VCaP (cell line): ENCODE results near the gene CLN5.

Source experiments
- H3K27ac ChIP-seq: fragments of 450-650 bp; 2 replicates; pipeline ENCODE4 v1.5.1; 2017
- CTCF ChIP-seq: fragments of 450-650 bp; conservative IDR thresholded peaks from 2 replicates; pipeline ENCODE4 v1.5.1; 2017; ENCODE audit warnings: mild to moderate bottlenecking, moderate library complexity

The CLN5 gene

GRCh38 chr13:77036279-77036678, 44.4 kb downstream of the CLN5 start:
- no peak overlapping the region for H3K27ac ChIP-seq
- TF ChIP-seq CTCF, result no peak

DNA sequence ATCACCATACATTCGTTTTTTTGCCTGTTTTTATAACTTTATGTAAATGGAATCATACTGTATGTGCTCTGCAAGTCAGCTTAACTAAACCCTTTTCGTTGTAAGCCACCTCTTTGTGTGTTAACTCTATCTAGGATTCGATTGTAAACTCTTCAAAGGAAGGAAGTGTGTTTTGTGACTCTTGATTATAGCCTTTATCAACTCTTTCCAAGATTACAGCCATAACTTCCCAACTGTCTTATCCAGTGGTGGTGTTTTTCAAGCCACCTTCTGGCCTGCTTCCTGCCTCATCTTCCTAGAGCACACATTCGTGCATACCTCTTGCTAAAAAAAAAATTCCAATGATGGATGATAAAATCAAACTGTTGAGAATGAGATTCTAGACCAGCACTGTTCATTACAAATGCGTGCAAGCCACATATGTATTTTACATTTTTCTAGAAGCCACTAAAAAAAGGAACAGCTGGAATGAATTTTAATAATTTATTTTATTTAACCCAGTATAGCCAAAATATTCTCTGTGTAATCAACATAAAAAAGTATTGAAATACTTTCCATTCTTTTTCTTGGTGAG, 47.1 kb downstream of the CLN5 start:
- H3K27ac ChIP-seq, result no peak overlapping the region
- no peak for TF ChIP-seq CTCF

- H3K27ac ChIP-seq, result no peak overlapping the region
- TF ChIP-seq CTCF, result no peak
These were observed 48.2 kb downstream of the CLN5 start for GRCh38 chr13:77040076-77040475.

DNA sequence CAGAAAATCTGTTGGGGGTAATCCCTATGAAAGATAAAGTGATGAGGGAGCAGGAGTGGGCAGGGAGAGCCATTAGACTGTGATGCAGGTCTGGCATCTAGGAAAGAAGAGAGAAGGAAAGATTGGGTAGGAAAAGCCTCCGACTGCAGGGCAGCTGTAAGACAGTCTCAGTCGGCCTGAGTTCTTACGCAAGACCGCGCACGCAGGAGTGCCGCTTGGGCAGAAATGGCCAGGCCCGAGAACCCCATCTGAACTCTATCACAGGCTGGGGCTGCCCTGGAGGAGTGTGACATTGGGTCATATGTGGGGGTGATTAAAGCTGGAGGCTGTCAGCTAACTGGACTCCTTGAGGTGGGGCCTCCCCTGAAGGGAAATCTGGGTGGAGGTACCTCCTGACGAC, 49.0 kb downstream of the CLN5 start:
- no peak for TF ChIP-seq CTCF
- H3K27ac ChIP-seq, result no peak overlapping the region

DNA sequence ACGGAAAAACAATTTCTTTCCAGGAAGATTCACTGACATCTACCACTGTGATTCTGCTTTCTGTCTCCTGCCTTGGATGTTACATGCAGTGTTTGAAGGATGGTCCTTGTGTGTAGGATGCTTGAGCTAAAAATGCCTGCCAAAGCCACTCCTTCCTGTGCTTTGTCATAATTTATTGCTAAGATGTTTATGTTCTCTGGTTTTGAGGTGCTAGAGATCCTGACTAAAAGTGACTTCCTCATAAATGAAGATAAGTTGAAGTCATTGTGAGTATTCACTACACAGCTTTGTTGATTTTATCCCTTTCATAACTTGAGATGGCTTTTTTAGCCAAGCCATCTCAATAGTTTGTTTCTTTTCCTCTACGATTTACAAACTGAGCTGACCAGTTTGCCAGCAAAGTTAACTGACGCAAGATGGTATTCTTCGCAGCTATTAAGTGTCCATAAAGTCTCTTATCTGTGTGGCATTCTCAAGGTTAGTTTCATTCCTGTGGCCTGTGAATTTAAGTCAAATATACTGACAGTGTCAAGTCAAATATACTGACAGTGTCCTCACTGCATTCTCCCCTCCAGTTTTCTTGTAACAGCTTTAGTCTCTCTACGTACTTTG, 50.8 kb downstream of the CLN5 start:
- peak overlapping the region; percentile 68 for H3K27ac ChIP-seq
- no peak for TF ChIP-seq CTCF

DNA sequence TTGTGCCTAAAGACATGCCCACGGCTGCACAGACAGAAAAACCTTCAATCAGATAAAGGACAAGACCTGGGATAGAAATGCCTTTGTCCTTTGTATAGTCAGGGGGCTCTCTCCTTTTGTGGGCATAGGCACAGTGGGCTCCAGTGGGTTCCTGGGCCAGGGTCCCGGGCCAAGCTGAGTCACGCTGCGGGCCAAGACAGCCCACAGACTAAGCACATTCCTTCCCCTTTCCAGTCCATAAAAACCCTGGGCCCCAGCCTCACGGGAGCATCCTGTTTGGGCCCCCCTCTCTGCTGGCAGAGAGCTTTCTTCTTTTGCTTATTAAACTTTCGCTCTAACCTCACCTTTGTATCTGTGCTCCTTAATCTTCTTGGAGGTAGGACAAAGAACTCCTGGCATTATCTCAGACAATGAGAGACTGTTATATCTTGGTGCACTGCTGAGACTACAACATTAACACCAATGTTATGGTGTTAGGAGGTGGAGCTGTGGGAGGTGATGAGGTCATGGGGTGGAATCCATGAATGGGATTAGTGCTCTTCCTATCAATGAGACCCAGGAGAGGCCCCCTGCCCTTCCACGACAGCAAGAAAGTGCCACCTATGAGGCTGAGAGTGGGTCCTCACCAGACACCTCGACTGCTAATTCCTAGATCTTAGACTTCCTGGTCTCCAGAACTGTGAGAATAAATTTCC, 55.9 kb downstream of the CLN5 start:
- no peak overlapping the region for H3K27ac ChIP-seq
- TF ChIP-seq CTCF, result no peak

DNA sequence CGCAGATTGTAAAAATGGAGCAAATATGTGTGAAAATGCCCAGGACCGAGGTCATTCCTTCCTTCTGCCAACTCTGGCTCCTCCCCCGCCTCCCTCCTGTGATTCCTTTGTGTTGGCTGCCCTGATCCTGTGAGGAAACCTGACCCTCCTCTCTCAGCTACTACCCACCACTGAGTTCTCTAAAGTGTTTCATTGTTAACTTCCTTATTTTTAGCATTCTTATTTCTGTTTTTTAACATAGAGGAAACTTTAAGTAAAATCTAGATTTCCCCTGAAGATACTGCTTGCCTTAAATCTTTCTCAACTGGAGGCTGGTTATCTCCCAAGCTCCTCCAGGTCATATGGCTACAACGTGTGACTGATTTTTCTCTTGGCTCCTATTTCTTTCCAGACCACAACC, 56.8 kb downstream of the CLN5 start:
- no peak for TF ChIP-seq CTCF
- no peak overlapping the region for H3K27ac ChIP-seq
